Neutrophil (primary cell): ENCODE results near the gene SLIT3.

Source experiments
- H3K27ac ChIP-seq: fragments of 200-600 bp; sonication (generic); 2 replicates; pipeline ENCODE4 v1.5.1; 2016; ENCODE audit warnings: mild to moderate bottlenecking, moderate library complexity
- H3K27me3 ChIP-seq: fragments of 200-600 bp; sonication (generic); 2 replicates; pipeline ENCODE4 v1.6.0; 2016; ENCODE audit warnings: mild to moderate bottlenecking
- H3K36me3 ChIP-seq: fragments of 200-600 bp; sonication (generic); 2 replicates; pipeline ENCODE4 v1.5.1; 2017
- H3K4me1 ChIP-seq, 2 experiments: fragments of 200-600 bp in 1 of 2; sonication (generic) in 1 of 2; 1 replicate in 1 of 2; 2 replicates in 1 of 2; pipeline versions ENCODE4 v1.5.1 to v1.6.1; 2013 to 2016; ENCODE audit warnings: low read depth in 1 of 2, low read length in 1 of 2, mild to moderate bottlenecking in 1 of 2, moderate library complexity in 1 of 2; ENCODE audit not compliant: control insufficient read depth in 1 of 2, insufficient read depth in 1 of 2
- H3K4me3 ChIP-seq, 2 experiments: fragments of 200-600 bp in 1 of 2; sonication (generic) in 1 of 2; 1 replicate in 1 of 2; 2 replicates in 1 of 2; pipeline ENCODE4 v1.5.1; 2013 to 2016; ENCODE audit warnings: low read depth in 1 of 2, low read length in 1 of 2, mild to moderate bottlenecking in 1 of 2, moderate library complexity in 1 of 2
- H3K9me3 ChIP-seq: fragments of 200-600 bp; sonication (generic); 2 replicates; pipeline ENCODE4 v1.5.1; 2016
- CTCF ChIP-seq: fragments of 200-600 bp; sonication (generic); IDR thresholded peaks from 2 replicates; pipeline ENCODE4 v1.5.1; 2016; ENCODE audit warnings: antibody characterized with exemption

Gene SLIT3

GRCh38 chr5:168822745-168823281 lies 478.1 kb downstream of the SLIT3 start:
- TF ChIP-seq CTCF = no peak
- Histone ChIP-seq H3K9me3 (no peaks in the 10 kb centered on the region), H3K4me1 (no peaks in the 10 kb centered on the region), H3K27ac (no peak overlapping the region), H3K27me3 (no peaks in the 10 kb centered on the region), H3K36me3 (no peaks in the 10 kb centered on the region), H3K4me3 (no peak overlapping the region)

GRCh38 chr5:168822248-168822744 lies 478.6 kb downstream of the SLIT3 start:
- H3K9me3 ChIP-seq = no peaks in the 10 kb centered on the region
- no peaks in the 10 kb centered on the region for H3K27me3 ChIP-seq
- H3K4me1 ChIP-seq = no peaks in the 10 kb centered on the region
- TF ChIP-seq CTCF = no peak
- H3K36me3 ChIP-seq = no peaks in the 10 kb centered on the region
- H3K27ac ChIP-seq = no peak overlapping the region
- H3K4me3 ChIP-seq = no peak overlapping the region

GRCh38 chr5:168820874-168821273 lies 480.1 kb downstream of the SLIT3 start:
- H3K4me3 ChIP-seq = no peak overlapping the region
- H3K36me3 ChIP-seq = no peaks in the 10 kb centered on the region
- TF ChIP-seq CTCF = no peak
- no peaks in the 10 kb centered on the region for H3K9me3 ChIP-seq
- no peaks in the 10 kb centered on the region for H3K27me3 ChIP-seq
- no peaks in the 10 kb centered on the region for H3K4me1 ChIP-seq
- no peak overlapping the region for H3K27ac ChIP-seq

- H3K36me3 ChIP-seq = no peaks in the 10 kb centered on the region
- no peaks in the 10 kb centered on the region for H3K4me1 ChIP-seq
- H3K27ac ChIP-seq = no peak overlapping the region
- no peak overlapping the region for H3K4me3 ChIP-seq
- no peak for TF ChIP-seq CTCF
- H3K9me3 ChIP-seq = no peaks in the 10 kb centered on the region
- no peaks in the 10 kb centered on the region for H3K27me3 ChIP-seq
Observed at GRCh38 chr5:168819004-168819621, 481.8 kb downstream of the SLIT3 start.

GRCh38 chr5:168818558-168818957 lies 482.4 kb downstream of the SLIT3 start:
- no peak for TF ChIP-seq CTCF
- Histone ChIP-seq H3K9me3 (no peaks in the 10 kb centered on the region), H3K4me1 (no peaks in the 10 kb centered on the region)

More at GRCh38 chr5:168818558-168818957, 482.4 kb downstream of the SLIT3 start:
- H3K36me3 ChIP-seq = no peaks in the 10 kb centered on the region
- H3K27ac ChIP-seq = no peak overlapping the region
- no peaks in the 10 kb centered on the region for H3K27me3 ChIP-seq
- H3K4me3 ChIP-seq = no peak overlapping the region
